A673 (cell line): ENCODE data around the gene ZNF592. TPM values are rescaled to one million over a fixed set of nuclear protein-coding genes. Genes with fewer than 3 reads are reported as not detected.

Experiments
- BruUV-seq: library from RNA; stranded (reverse); fragments of 400-500 nt; replicated peaks from 2 replicates; lab custom pipeline; 2021; lab: Mats Ljungman, UMichigan
- CTCF ChIA-PET: fragments of 300-600 bp; sonication (Branson Sonifier 250); formaldehyde crosslinking; loops from one replicate; lab custom pipeline; 2022; ENCODE audit warnings: antibody characterized with exemption; lab: Charles Lee
- POLR2A ChIA-PET: fragments of 300-600 bp; sonication (Branson Sonifier 250); formaldehyde crosslinking; loops from one replicate; lab custom pipeline; 2022; ENCODE audit warnings: antibody characterized with exemption; ENCODE audit not compliant: low non-redundant PET; lab: Charles Lee
- DNase-seq: peaks from one replicate; pipeline ENCODE4 v3.0.0-alpha.2; 2015; ENCODE audit warnings: low spot score
- H3K27ac ChIP-seq: fragments of 200-600 bp; sonication (generic); 2 replicates; pipeline ENCODE4 v1.5.1; 2016; ENCODE audit warnings: mixed run types, low read depth, mild to moderate bottlenecking, mixed read lengths, antibody characterized with exemption, low read length; ENCODE audit not compliant: poor library complexity, severe bottlenecking
- H3K27me3 ChIP-seq: fragments of 200-600 bp; sonication (generic); replicated peaks from 2 replicates; pipeline ENCODE4 v1.6.1; 2017; ENCODE audit warnings: mixed run types, low read depth, mild to moderate bottlenecking, mixed read lengths, antibody characterized with exemption, low read length; ENCODE audit not compliant: insufficient read depth, poor library complexity
- H3K36me3 ChIP-seq: fragments of 200-600 bp; sonication (generic); 2 replicates; pipeline ENCODE4 v1.6.1; 2016; ENCODE audit warnings: mixed run types, mild to moderate bottlenecking, mixed read lengths, antibody characterized with exemption, low read length; ENCODE audit not compliant: insufficient read depth, poor library complexity, severe bottlenecking
- H3K4me1 ChIP-seq: fragments of 200-600 bp; sonication (generic); 2 replicates; pipeline ENCODE4 v1.6.1; 2017; ENCODE audit warnings: mixed run types, mild to moderate bottlenecking, mixed read lengths, antibody characterized with exemption, low read length; ENCODE audit not compliant: insufficient read depth, poor library complexity, severe bottlenecking
- H3K4me3 ChIP-seq: fragments of 200-600 bp; sonication (generic); 2 replicates; pipeline ENCODE4 v1.5.1; 2016; ENCODE audit warnings: low read depth, mixed run types, mild to moderate bottlenecking, mixed read lengths, low read length; ENCODE audit not compliant: poor library complexity, severe bottlenecking
- H3K9me3 ChIP-seq: fragments of 200-600 bp; sonication (generic); 2 replicates; pipeline ENCODE4 v1.6.1; 2016; ENCODE audit warnings: mixed run types, low read depth, mild to moderate bottlenecking, mixed read lengths, antibody characterized with exemption, low read length; ENCODE audit not compliant: poor library complexity, severe bottlenecking
- EZH2 ChIP-seq: fragments of 200-600 bp; sonication (generic); IDR thresholded peaks from 2 replicates; pipeline ENCODE4 v1.6.1; 2017; ENCODE audit warnings: borderline replicate concordance, low read depth, mild to moderate bottlenecking, mixed read lengths, antibody characterized with exemption, low read length; ENCODE audit not compliant: poor library complexity, severe bottlenecking
- intact Hi-C: fragments of 100-400 bp; cut with micrococcal nuclease; formaldehyde crosslinking; loops from one replicate; pipeline ENCODE4 v1.10.0; 2022; ENCODE audit not compliant: unreplicated experiment
- total RNA-seq: library from RNA; stranded (reverse); gene quantifications from 2 replicates; pipeline ENCODE4 v1.2.3, GENCODE V29; 2021
- TF ChIP-seq, protein P1 (sequence below): fragments of 300-800, 200-600 bp; sonication (generic); conservative IDR thresholded peaks from 2 replicates; pipeline ENCODE4 v1.5.1; 2017; ENCODE audit warnings: low read depth, mild to moderate bottlenecking, antibody characterized with exemption, low read length, moderate library complexity, mixed read lengths

Gene ZNF592
- total RNA-seq, 1 experiment from 2014 or later = 37.2 TPM

DNA sequence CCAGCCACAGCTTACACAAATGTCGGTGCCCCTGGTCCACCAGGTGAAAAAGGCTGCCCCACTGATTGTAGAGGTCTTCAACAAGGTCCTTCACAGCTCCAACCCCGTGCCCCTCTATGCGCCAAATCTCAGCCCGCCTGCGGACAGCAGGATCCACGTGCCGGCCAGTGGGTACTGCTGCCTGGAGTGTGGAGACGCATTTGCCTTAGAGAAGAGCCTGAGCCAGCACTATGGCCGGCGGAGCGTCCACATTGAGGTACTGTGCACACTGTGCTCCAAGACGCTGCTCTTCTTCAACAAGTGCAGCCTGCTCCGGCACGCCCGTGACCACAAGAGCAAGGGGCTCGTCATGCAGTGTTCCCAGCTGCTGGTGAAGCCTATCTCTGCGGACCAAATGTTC lies 35.9 kb downstream of the ZNF592 start:
- TF ChIP-seq, protein P1, sequence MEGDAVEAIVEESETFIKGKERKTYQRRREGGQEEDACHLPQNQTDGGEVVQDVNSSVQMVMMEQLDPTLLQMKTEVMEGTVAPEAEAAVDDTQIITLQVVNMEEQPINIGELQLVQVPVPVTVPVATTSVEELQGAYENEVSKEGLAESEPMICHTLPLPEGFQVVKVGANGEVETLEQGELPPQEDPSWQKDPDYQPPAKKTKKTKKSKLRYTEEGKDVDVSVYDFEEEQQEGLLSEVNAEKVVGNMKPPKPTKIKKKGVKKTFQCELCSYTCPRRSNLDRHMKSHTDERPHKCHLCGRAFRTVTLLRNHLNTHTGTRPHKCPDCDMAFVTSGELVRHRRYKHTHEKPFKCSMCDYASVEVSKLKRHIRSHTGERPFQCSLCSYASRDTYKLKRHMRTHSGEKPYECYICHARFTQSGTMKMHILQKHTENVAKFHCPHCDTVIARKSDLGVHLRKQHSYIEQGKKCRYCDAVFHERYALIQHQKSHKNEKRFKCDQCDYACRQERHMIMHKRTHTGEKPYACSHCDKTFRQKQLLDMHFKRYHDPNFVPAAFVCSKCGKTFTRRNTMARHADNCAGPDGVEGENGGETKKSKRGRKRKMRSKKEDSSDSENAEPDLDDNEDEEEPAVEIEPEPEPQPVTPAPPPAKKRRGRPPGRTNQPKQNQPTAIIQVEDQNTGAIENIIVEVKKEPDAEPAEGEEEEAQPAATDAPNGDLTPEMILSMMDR = no peak
- no peak for TF ChIP-seq EZH2

DNA sequence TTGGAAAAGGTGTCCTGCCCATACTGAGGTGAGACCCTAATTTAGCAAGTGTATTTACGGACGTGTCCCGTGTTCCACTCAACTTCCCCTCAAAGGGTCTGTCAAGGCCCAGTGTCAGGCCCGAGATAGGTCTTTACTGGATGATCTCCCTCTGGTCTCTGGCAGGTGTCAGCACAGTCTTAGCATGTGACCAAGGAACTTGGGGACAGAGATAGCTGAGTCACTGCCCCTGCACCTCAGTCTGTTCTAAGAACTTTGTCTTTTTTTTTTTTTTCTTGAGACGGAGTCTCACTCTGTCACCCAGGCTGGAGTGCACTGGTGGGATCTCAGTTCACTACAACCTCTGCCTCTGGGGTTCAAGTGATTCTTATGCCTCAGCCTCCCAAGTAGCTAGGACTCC lies 36.7 kb downstream of the ZNF592 start:
- Histone ChIP-seq H3K4me3 (no peak overlapping the region), H3K9me3 (no peaks in the 10 kb centered on the region), H3K36me3 (peaks cover 28% of the 10 kb centered on the region), H3K27me3 (no peaks in the 10 kb centered on the region), H3K27ac (no peak overlapping the region), H3K4me1 (no peaks in the 10 kb centered on the region)
- intact Hi-C loops = no loop called here
- ChIA-PET CTCF (no interaction called here), POLR2A (no interaction called here)
- BruUV-seq = no TSS peak
- DNase-seq = no peak
- TF ChIP-seq EZH2 = no peak
- TF ChIP-seq, protein P1 = no peak

More for the DNA sequence above, 35.9 kb downstream of the ZNF592 start:
- POLR2A ChIA-PET = no interaction called here
- H3K27me3 ChIP-seq = no peaks in the 10 kb centered on the region
- H3K36me3 ChIP-seq = peaks cover 28% of the 10 kb centered on the region
- no TSS peak for BruUV-seq
- DNase-seq = no peak
- no peak overlapping the region for H3K27ac ChIP-seq
- no peak overlapping the region for H3K4me3 ChIP-seq
- H3K9me3 ChIP-seq = no peaks in the 10 kb centered on the region
- H3K4me1 ChIP-seq = no peaks in the 10 kb centered on the region
- intact Hi-C loops = no loop called here
- CTCF ChIA-PET = no interaction called here

DNA sequence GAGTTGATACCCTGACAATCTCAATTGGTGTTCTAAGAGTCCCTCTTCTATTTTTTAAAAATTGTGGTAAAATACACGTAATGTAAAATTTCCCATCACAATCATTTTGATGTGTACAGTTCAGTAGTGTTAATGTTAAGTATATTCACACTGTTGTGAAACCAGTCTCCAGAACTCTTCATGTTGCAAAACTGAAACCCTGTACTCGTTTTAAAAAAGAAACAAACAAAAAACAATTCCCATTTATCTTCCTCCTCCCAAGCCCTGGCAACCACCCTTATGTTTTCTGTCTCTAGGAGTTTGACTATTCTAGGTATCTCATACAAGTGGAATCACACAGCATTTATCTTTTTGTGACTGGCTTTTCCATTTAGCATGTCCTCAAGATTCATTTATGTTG lies 40.1 kb downstream of the ZNF592 start:
- intact Hi-C loops = no loop called here
- BruUV-seq = no TSS peak
- Histone ChIP-seq H3K9me3 (no peaks in the 10 kb centered on the region), H3K36me3 (peaks cover 23% of the 10 kb centered on the region), H3K4me3 (no peak overlapping the region), H3K27me3 (no peaks in the 10 kb centered on the region), H3K27ac (no peak overlapping the region), H3K4me1 (no peaks in the 10 kb centered on the region)
- CTCF ChIA-PET = no interaction called here
- TF ChIP-seq, protein P1 = no peak
- no peak for TF ChIP-seq EZH2
- DNase-seq = no peak
- POLR2A ChIA-PET = no interaction called here
